SU-DHL-6 (cell line): Measurements from ENCODE around the gene MRE11.
A peak's percentile ranks its signal among the peaks of the same experiment; 100 is the strongest.

ENCODE experiments used
- H2AFZ ChIP-seq: fragments of 200-600 bp; sonication (generic); 2 replicates; pipeline ENCODE4 v1.6.1; 2014; ENCODE audit warnings: low read depth, mild to moderate bottlenecking, moderate library complexity, mixed read lengths, antibody characterized with exemption, low read length; ENCODE audit not compliant: severe bottlenecking
- H3F3A ChIP-seq: fragments of 200-600 bp; shearing (Covaris generic); 2 replicates; pipeline ENCODE4 v1.6.0; 2016; ENCODE audit warnings: antibody characterized with exemption, mild to moderate bottlenecking; ENCODE audit not compliant: insufficient read depth
- H3K27ac ChIP-seq: fragments of 200-600 bp; sonication (generic); 2 replicates; pipeline ENCODE4 v1.5.1; 2016; ENCODE audit warnings: low read depth, mild to moderate bottlenecking, low read length, moderate library complexity, mixed read lengths
- H3K27me3 ChIP-seq: fragments of 200-600 bp; sonication (generic), shearing (Covaris generic); 2 replicates; pipeline ENCODE4 v1.6.0; 2014; ENCODE audit warnings: mild to moderate bottlenecking, low read length
- H3K36me3 ChIP-seq: fragments of 200-600 bp; sonication (generic); 2 replicates; pipeline ENCODE4 v1.6.1; 2014; ENCODE audit warnings: mild to moderate bottlenecking, low read length, mixed read lengths
- H3K4me2 ChIP-seq: fragments of 300-600, 200-600 bp; shearing (Covaris generic), sonication (generic); 2 replicates; pipeline ENCODE4 v1.6.0; 2014; ENCODE audit warnings: low read length, low read depth, mild to moderate bottlenecking; ENCODE audit not compliant: poor library complexity, severe bottlenecking
- H3K4me3 ChIP-seq: fragments of 200-600 bp; sonication (generic); 2 replicates; pipeline ENCODE4 v1.5.1; 2014; ENCODE audit warnings: antibody characterized with exemption, low read length, mild to moderate bottlenecking, mixed read lengths; ENCODE audit not compliant: insufficient read depth, poor library complexity, severe bottlenecking
- H3K79me2 ChIP-seq: fragments of 200-600 bp; sonication (generic); 2 replicates; pipeline ENCODE4 v1.6.1; 2014; ENCODE audit warnings: mild to moderate bottlenecking, low read length, moderate library complexity; ENCODE audit not compliant: insufficient read depth
- H3K9ac ChIP-seq: fragments of 200-600 bp; sonication (generic); 2 replicates; pipeline ENCODE4 v1.7.0; 2014; ENCODE audit warnings: mild to moderate bottlenecking, low read length
- H3K9me2 ChIP-seq: fragments of 200-600 bp; sonication (generic); replicated peaks from 2 replicates; pipeline ENCODE4 v1.6.1; 2014; ENCODE audit warnings: low read length; ENCODE audit not compliant: insufficient read depth
- H3K9me3 ChIP-seq: fragments of 200-600 bp; sonication (generic); 2 replicates; pipeline ENCODE4 v1.6.1; 2014; ENCODE audit warnings: low read length, mixed read lengths; ENCODE audit not compliant: insufficient read depth
- H4K20me1 ChIP-seq: fragments of 200-600 bp; sonication (generic); 2 replicates; pipeline ENCODE4 v1.6.1; 2014; ENCODE audit warnings: low read depth, mild to moderate bottlenecking, antibody characterized with exemption, low read length, moderate library complexity, mixed read lengths
- EZH2phosphoT487 ChIP-seq: fragments of 200-600 bp; sonication (generic), shearing (Covaris generic); conservative IDR thresholded peaks from 2 replicates; pipeline ENCODE4 v1.6.1; 2018; ENCODE audit warnings: mild to moderate bottlenecking, antibody characterized with exemption, low read length, moderate library complexity, mixed read lengths
- TF ChIP-seq, protein P1 (sequence below): fragments of 200-600 bp; sonication (generic); IDR thresholded peaks from one replicate; pipeline ENCODE4 v1.5.1; 2017; ENCODE audit warnings: antibody characterized with exemption, mild to moderate bottlenecking, low read length, moderate library complexity; ENCODE audit not compliant: insufficient read depth, poor library complexity, severe bottlenecking

MRE11 gene

DNA sequence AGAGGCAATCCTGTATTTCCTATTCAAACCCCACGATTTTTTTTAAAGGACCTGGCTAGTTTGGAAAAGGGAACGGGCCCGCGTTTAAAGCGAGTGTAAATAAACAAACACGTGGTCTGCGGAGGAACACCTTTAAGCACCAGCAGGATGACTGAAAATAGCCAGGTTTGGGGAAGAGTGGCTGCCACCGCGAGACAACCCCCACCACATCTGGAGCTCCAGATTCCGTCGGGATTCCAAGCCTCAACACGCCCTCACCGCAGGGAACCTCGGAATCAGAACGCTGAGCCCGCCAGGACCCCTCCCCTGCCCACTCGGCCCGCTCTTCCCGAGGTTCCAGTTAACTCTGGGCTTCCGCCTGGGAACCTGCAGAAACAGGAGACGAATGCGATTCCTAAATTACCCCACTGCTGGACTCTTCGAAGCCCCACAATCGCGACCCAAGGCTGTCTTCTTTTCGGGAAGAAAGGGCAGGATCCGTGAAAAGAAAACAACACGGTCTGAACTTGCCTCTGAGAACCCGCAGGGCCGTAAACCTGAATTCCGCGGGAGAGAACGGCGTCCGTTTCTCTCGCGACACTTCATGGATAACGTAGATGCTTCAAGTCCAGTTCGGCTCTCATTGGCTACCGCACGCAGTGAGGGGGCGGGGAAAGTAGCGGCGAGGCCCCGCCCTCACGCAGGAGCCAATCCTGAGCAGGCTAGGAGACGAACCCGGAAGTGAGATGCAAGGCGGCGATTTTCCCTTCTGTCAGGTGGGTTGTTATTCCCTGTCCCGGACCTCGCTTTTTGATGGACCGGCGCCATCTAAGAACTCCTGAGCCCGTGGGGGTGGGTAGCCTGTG lies at the start of gene MRE11, which contains the start of gene ANKRD49:
Gene MRE11, minus strand, starts transcription at position 564 of the 845 bp plus-strand sequence. CDS start 1,043 bp downstream, outside the sequence.
Gene ANKRD49, plus strand, starts transcription at position 704 of the 845 bp plus-strand sequence. CDS start 2,710 bp downstream, outside the sequence.
- H3K4me3 ChIP-seq = peak within 1 kb of the TSS; percentile 92
- peak within 1 kb of the TSS; percentile 79 for H3K9ac ChIP-seq
- H3K27ac ChIP-seq = peak within 1 kb of the TSS; percentile 45
- H3K36me3 ChIP-seq = peaks cover 28% of the 10 kb centered on the region; the same call in 1 of the 2 replicates
- no peaks in the 10 kb centered on the region for H3K9me3 ChIP-seq
- no peaks in the 10 kb centered on the region for H3K9me2 ChIP-seq
- peak within 1 kb of the TSS; percentile 88 for H2AFZ ChIP-seq
- TF ChIP-seq, protein P1, sequence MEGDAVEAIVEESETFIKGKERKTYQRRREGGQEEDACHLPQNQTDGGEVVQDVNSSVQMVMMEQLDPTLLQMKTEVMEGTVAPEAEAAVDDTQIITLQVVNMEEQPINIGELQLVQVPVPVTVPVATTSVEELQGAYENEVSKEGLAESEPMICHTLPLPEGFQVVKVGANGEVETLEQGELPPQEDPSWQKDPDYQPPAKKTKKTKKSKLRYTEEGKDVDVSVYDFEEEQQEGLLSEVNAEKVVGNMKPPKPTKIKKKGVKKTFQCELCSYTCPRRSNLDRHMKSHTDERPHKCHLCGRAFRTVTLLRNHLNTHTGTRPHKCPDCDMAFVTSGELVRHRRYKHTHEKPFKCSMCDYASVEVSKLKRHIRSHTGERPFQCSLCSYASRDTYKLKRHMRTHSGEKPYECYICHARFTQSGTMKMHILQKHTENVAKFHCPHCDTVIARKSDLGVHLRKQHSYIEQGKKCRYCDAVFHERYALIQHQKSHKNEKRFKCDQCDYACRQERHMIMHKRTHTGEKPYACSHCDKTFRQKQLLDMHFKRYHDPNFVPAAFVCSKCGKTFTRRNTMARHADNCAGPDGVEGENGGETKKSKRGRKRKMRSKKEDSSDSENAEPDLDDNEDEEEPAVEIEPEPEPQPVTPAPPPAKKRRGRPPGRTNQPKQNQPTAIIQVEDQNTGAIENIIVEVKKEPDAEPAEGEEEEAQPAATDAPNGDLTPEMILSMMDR = no peak
- TF ChIP-seq EZH2phosphoT487 = no peak
- H3K27me3 ChIP-seq = no peaks in the 10 kb centered on the region
- H3K4me2 ChIP-seq = peak within 1 kb of the TSS; percentile 95
- H3F3A ChIP-seq = 0 out of 2 replicates have a peak, but pooled peaks cover 4% of the 10 kb centered on the region
- H3K79me2 ChIP-seq = peaks cover 48% of the 10 kb centered on the region
- peaks cover 10% of the 10 kb centered on the region; the same call in 1 of the 2 replicates for H4K20me1 ChIP-seq

DNA sequence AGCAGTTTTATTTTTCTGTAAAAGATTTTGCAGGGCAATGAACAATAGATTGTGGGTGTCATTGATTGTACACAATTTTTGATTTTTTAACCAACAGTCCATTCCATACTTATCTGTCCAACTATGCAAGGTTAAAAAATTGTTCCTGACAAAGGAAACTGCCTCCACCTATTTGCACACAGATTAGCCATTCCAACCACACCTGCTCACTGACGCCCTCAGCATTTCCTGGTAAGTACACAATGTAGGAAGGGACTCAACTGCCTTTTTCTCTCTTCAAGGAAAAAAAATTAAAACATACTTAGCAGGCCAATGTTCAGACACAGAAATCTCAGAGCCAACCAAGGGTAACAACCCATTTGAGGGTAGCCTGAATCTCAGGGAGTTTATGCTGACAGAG lies 45.8 kb upstream of the MRE11 start:
- TF ChIP-seq EZH2phosphoT487 = no peak
- TF ChIP-seq, protein P1 = no peak
- no peaks in the 10 kb centered on the region for H3K36me3 ChIP-seq
- no peaks in the 10 kb centered on the region for H4K20me1 ChIP-seq
- H3K9ac ChIP-seq = no peak overlapping the region
- H3K9me3 ChIP-seq = no peaks in the 10 kb centered on the region
- H3K27me3 ChIP-seq = no peaks in the 10 kb centered on the region
- H3K4me3 ChIP-seq = no peak overlapping the region
- no peaks in the 10 kb centered on the region for H3K79me2 ChIP-seq
- no peak overlapping the region for H3K4me2 ChIP-seq
- H3K9me2 ChIP-seq = no peaks in the 10 kb centered on the region
- no peak overlapping the region for H2AFZ ChIP-seq
- no peak overlapping the region for H3K27ac ChIP-seq
- no peaks in the 10 kb centered on the region for H3F3A ChIP-seq

- H3K36me3 ChIP-seq = no peaks in the 10 kb centered on the region
- no peaks in the 10 kb centered on the region for H3K79me2 ChIP-seq
- H3F3A ChIP-seq = no peaks in the 10 kb centered on the region
- H3K4me3 ChIP-seq = no peak overlapping the region
- H3K27ac ChIP-seq = no peak overlapping the region
- no peaks in the 10 kb centered on the region for H3K9me3 ChIP-seq
- no peaks in the 10 kb centered on the region for H4K20me1 ChIP-seq
- no peaks in the 10 kb centered on the region for H3K9me2 ChIP-seq
- H3K9ac ChIP-seq = no peak overlapping the region
- no peak overlapping the region for H2AFZ ChIP-seq
- no peak overlapping the region for H3K4me2 ChIP-seq
- no peak for TF ChIP-seq EZH2phosphoT487
- TF ChIP-seq, protein P1 = no peak
- no peaks in the 10 kb centered on the region for H3K27me3 ChIP-seq
Measured at GRCh38 chr11:94537031-94537600, 43.5 kb upstream of the MRE11 start.
